ENCODE measurements around the gene RBM10. TPM values are rescaled to one million over a fixed set of nuclear protein-coding genes. Genes with fewer than 3 reads are reported as not detected.
"Not testable (repeated sequence)": the region's sequence is repeated elsewhere in the genome, so short reads cannot be mapped to it uniquely, and the experiment has no call there.

Gene RBM10
- polyA plus RNA-seq, 1 donor = 39.5 TPM

- peak overlapping the region; percentile 77 for H3K4me3 ChIP-seq (ENCODE audit: low read length)
- no peaks in the 10 kb centered on the region for H3K27me3 ChIP-seq (ENCODE audit: control insufficient read depth, insufficient read depth, low read length)
- H3K36me3 ChIP-seq (ENCODE audit: control insufficient read depth, insufficient read depth, low read length) = no peaks in the 10 kb centered on the region
- DNase-seq = peak; percentile 92 to 98
- no CpG with 5 or more reads among the region's 31 CpGs for WGBS (ENCODE audit: insufficient coverage, low lambda C conversion rate)
- H3K9me3 ChIP-seq (ENCODE audit: control insufficient read depth, low read depth, low read length) = no peaks in the 10 kb centered on the region
- peak overlapping the region; percentile 91 for H3K27ac ChIP-seq (ENCODE audit: low read length)
- no peaks in the 10 kb centered on the region for H3K4me1 ChIP-seq (ENCODE audit: control insufficient read depth, insufficient read depth, low read length)
Measured at GRCh38 chrX:47129157-47129898, 15.7 kb upstream of the RBM10 start.

GRCh38 chrX:47129899-47130358 is 15.1 kb upstream of the RBM10 start:
- Histone ChIP-seq H3K27ac (ENCODE audit: low read length) (peak overlapping the region; percentile 91), H3K27me3 (ENCODE audit: control insufficient read depth, insufficient read depth, low read length) (no peaks in the 10 kb centered on the region), H3K9me3 (ENCODE audit: control insufficient read depth, low read depth, low read length) (no peaks in the 10 kb centered on the region), H3K36me3 (ENCODE audit: control insufficient read depth, insufficient read depth, low read length) (no peaks in the 10 kb centered on the region), H3K4me1 (ENCODE audit: control insufficient read depth, insufficient read depth, low read length) (no peaks in the 10 kb centered on the region), H3K4me3 (ENCODE audit: low read length) (peak overlapping the region; percentile 77)
- 76% methylated on average over 3 of the region's 11 CpGs for WGBS (ENCODE audit: insufficient coverage, low lambda C conversion rate)
- DNase-seq = no peak

- no peak for DNase-seq
- no CpG with 5 or more reads among the region's 5 CpGs for WGBS (ENCODE audit: insufficient coverage, low lambda C conversion rate)
Measured at GRCh38 chrX:47133493-47133892, 11.5 kb upstream of the RBM10 start.

GRCh38 chrX:47135650-47136049 is 9.4 kb upstream of the RBM10 start:
- H3K36me3 ChIP-seq (ENCODE audit: control insufficient read depth, insufficient read depth, low read length); DNase-seq; H3K4me3 ChIP-seq (ENCODE audit: low read length); H3K27me3 ChIP-seq (ENCODE audit: control insufficient read depth, insufficient read depth, low read length); H3K27ac ChIP-seq (ENCODE audit: low read length); H3K4me1 ChIP-seq (ENCODE audit: control insufficient read depth, insufficient read depth, low read length); H3K9me3 ChIP-seq (ENCODE audit: control insufficient read depth, low read depth, low read length): not testable (repeated sequence)
- no CpG with 5 or more reads among the region's 5 CpGs for WGBS (ENCODE audit: insufficient coverage, low lambda C conversion rate)

More at GRCh38 chrX:47133493-47133892, 11.5 kb upstream of the RBM10 start:
- no peak overlapping the region for H3K27ac ChIP-seq (ENCODE audit: low read length)
- H3K4me3 ChIP-seq (ENCODE audit: low read length) = no peak overlapping the region
- H3K27me3 ChIP-seq (ENCODE audit: control insufficient read depth, insufficient read depth, low read length) = no peaks in the 10 kb centered on the region
- no peaks in the 10 kb centered on the region for H3K9me3 ChIP-seq (ENCODE audit: control insufficient read depth, low read depth, low read length)
- H3K36me3 ChIP-seq (ENCODE audit: control insufficient read depth, insufficient read depth, low read length) = no peaks in the 10 kb centered on the region
- H3K4me1 ChIP-seq (ENCODE audit: control insufficient read depth, insufficient read depth, low read length) = no peaks in the 10 kb centered on the region

- no CpG with 5 or more reads among the region's 6 CpGs for WGBS (ENCODE audit: insufficient coverage, low lambda C conversion rate)
- Histone ChIP-seq H3K27ac (ENCODE audit: low read length) (no peak overlapping the region), H3K36me3 (ENCODE audit: control insufficient read depth, insufficient read depth, low read length) (peaks cover 11% of the 10 kb centered on the region), H3K4me1 (ENCODE audit: control insufficient read depth, insufficient read depth, low read length) (no peaks in the 10 kb centered on the region), H3K4me3 (ENCODE audit: low read length) (no peak overlapping the region), H3K9me3 (ENCODE audit: control insufficient read depth, low read depth, low read length) (no peaks in the 10 kb centered on the region), H3K27me3 (ENCODE audit: control insufficient read depth, insufficient read depth, low read length) (no peaks in the 10 kb centered on the region)
- DNase-seq = no peak
Measured at GRCh38 chrX:47138171-47138570, 6.8 kb upstream of the RBM10 start.

- H3K9me3 ChIP-seq (ENCODE audit: control insufficient read depth, low read depth, low read length) = no peaks in the 10 kb centered on the region
- no CpG with 5 or more reads among the region's 46 CpGs for WGBS (ENCODE audit: insufficient coverage, low lambda C conversion rate)
- peaks cover 9% of the 10 kb centered on the region for H3K4me1 ChIP-seq (ENCODE audit: control insufficient read depth, insufficient read depth, low read length)
- peaks cover 15% of the 10 kb centered on the region for H3K36me3 ChIP-seq (ENCODE audit: control insufficient read depth, insufficient read depth, low read length)
- peak in 1 of 2 donors; percentile 16 for DNase-seq
- no peaks in the 10 kb centered on the region for H3K27me3 ChIP-seq (ENCODE audit: control insufficient read depth, insufficient read depth, low read length)
- H3K27ac ChIP-seq (ENCODE audit: low read length) = peak overlapping the region; percentile 98
- H3K4me3 ChIP-seq (ENCODE audit: low read length) = peak overlapping the region; percentile 88
Measured at GRCh38 chrX:47143894-47144625, 961 bp upstream of the RBM10 start.

GRCh38 chrX:47145395-47146120 is 537 bp downstream of the RBM10 start:
- Histone ChIP-seq H3K4me1 (ENCODE audit: control insufficient read depth, insufficient read depth, low read length) (peaks cover 9% of the 10 kb centered on the region), H3K9me3 (ENCODE audit: control insufficient read depth, low read depth, low read length) (no peaks in the 10 kb centered on the region), H3K27ac (ENCODE audit: low read length) (peak overlapping the region; percentile 98), H3K27me3 (ENCODE audit: control insufficient read depth, insufficient read depth, low read length) (no peaks in the 10 kb centered on the region), H3K4me3 (ENCODE audit: low read length) (peak overlapping the region; percentile 88), H3K36me3 (ENCODE audit: control insufficient read depth, insufficient read depth, low read length) (peaks cover 13% of the 10 kb centered on the region)
- WGBS (ENCODE audit: insufficient coverage, low lambda C conversion rate) = no CpG with 5 or more reads among the region's 39 CpGs
- DNase-seq = peak in 1 of 2 donors; percentile 22

- DNase-seq = peak; percentile 9 to 48
- no peaks in the 10 kb centered on the region for H3K9me3 ChIP-seq (ENCODE audit: control insufficient read depth, low read depth, low read length)
- H3K36me3 ChIP-seq (ENCODE audit: control insufficient read depth, insufficient read depth, low read length) = peaks cover 12% of the 10 kb centered on the region
- H3K27me3 ChIP-seq (ENCODE audit: control insufficient read depth, insufficient read depth, low read length) = no peaks in the 10 kb centered on the region
- peak overlapping the region; percentile 98 for H3K27ac ChIP-seq (ENCODE audit: low read length)
- WGBS (ENCODE audit: insufficient coverage, low lambda C conversion rate) = no CpG with 5 or more reads among the region's 10 CpGs
- H3K4me3 ChIP-seq (ENCODE audit: low read length) = peak overlapping the region; percentile 88
- H3K4me1 ChIP-seq (ENCODE audit: control insufficient read depth, insufficient read depth, low read length) = peaks cover 9% of the 10 kb centered on the region
Measured at GRCh38 chrX:47146121-47146935, 1.3 kb downstream of the RBM10 start.

GRCh38 chrX:47146936-47147859 is 2.2 kb downstream of the RBM10 start:
- peaks cover 9% of the 10 kb centered on the region for H3K4me1 ChIP-seq (ENCODE audit: control insufficient read depth, insufficient read depth, low read length)
- WGBS (ENCODE audit: insufficient coverage, low lambda C conversion rate) = no CpG with 5 or more reads among the region's 12 CpGs
- no peak overlapping the region for H3K27ac ChIP-seq (ENCODE audit: low read length)
- H3K9me3 ChIP-seq (ENCODE audit: control insufficient read depth, low read depth, low read length) = no peaks in the 10 kb centered on the region
- peak overlapping the region; percentile 88 for H3K4me3 ChIP-seq (ENCODE audit: low read length)
- no peaks in the 10 kb centered on the region for H3K27me3 ChIP-seq (ENCODE audit: control insufficient read depth, insufficient read depth, low read length)
- peaks cover 8% of the 10 kb centered on the region for H3K36me3 ChIP-seq (ENCODE audit: control insufficient read depth, insufficient read depth, low read length)
- DNase-seq = no peak
